GM04504 (cell line): ENCODE results near the gene MUC5AC.
"Not testable (repeated sequence)": the region's sequence is repeated elsewhere in the genome, so short reads cannot be mapped to it uniquely, and the experiment has no call there.

Source experiments
- DNase-seq: peaks from one replicate; pipeline ENCODE4 v3.0.0-alpha.2; 2012; ENCODE audit warnings: low read depth

Gene MUC5AC

GRCh38 chr11:1237128-1237580, 79.4 kb downstream of the MUC5AC start:
- no peak for DNase-seq

- no peak for DNase-seq
Measured at GRCh38 chr11:1237851-1238250, 80.1 kb downstream of the MUC5AC start.

GRCh38 chr11:1238767-1239595, 81.2 kb downstream of the MUC5AC start:
- DNase-seq, result no peak

- DNase-seq, result no peak
Measured at GRCh38 chr11:1239596-1240205, 81.9 kb downstream of the MUC5AC start.

- no peak for DNase-seq
Measured at GRCh38 chr11:1240771-1241170, 83.0 kb downstream of the MUC5AC start.

GRCh38 chr11:1241706-1242105, 84.0 kb downstream of the MUC5AC start:
- no peak for DNase-seq

- DNase-seq, result no peak
Measured at GRCh38 chr11:1242289-1242688, 84.5 kb downstream of the MUC5AC start.

- DNase-seq, result not testable (repeated sequence)
Measured at GRCh38 chr11:1242751-1243150, 85.0 kb downstream of the MUC5AC start.

GRCh38 chr11:1243521-1243920, 85.8 kb downstream of the MUC5AC start:
- not testable (repeated sequence) for DNase-seq

- DNase-seq, result not testable (repeated sequence)
Measured at GRCh38 chr11:1244557-1244956, 86.8 kb downstream of the MUC5AC start.

GRCh38 chr11:1245717-1246116, 88.0 kb downstream of the MUC5AC start:
- DNase-seq, result not testable (repeated sequence)

GRCh38 chr11:1246301-1246700, 88.5 kb downstream of the MUC5AC start:
- not testable (repeated sequence) for DNase-seq

- not testable (repeated sequence) for DNase-seq
Measured at GRCh38 chr11:1247026-1247425, 89.3 kb downstream of the MUC5AC start.

GRCh38 chr11:1248951-1249350, 91.2 kb downstream of the MUC5AC start:
- not testable (repeated sequence) for DNase-seq

GRCh38 chr11:1250411-1250810, 92.7 kb downstream of the MUC5AC start:
- DNase-seq, result not testable (repeated sequence)
